ENCODE results near the gene ANAPC1.

ANAPC1 gene

GRCh38 chr2:111883661-111884591 is at the start of gene ANAPC1 (continued):
- TF ChIP-seq AEBP2 (tag by site-specific recombination; IDR thresholded peaks at IDR 0.05; ENCODE audit: borderline replicate concordance) = no peak
- TF ChIP-seq TCF7L2 (IDR thresholded peaks at IDR 0.05; ENCODE audit: borderline replicate concordance, low read depth, low read length) = no peak
- no peak for TF ChIP-seq ZSCAN16 (tag by site-specific recombination; IDR thresholded peaks at IDR 0.05)
- no peak for TF ChIP-seq PRDM2 (tag by site-specific recombination; IDR thresholded peaks at IDR 0.05; ENCODE audit: borderline replicate concordance)
- TF ChIP-seq ZXDB (tag by site-specific recombination; IDR thresholded peaks at IDR 0.05) = peak; percentile 79
- TF ChIP-seq ZNF148 (tag by site-specific recombination; IDR thresholded peaks at IDR 0.05; ENCODE audit: borderline replicate concordance) = no peak
- TF ChIP-seq ZNF707 (tag by site-specific recombination; IDR thresholded peaks at IDR 0.05) = no peak
- no peak for TF ChIP-seq TSHZ1 (tag by site-specific recombination; IDR thresholded peaks at IDR 0.05; ENCODE audit: borderline replicate concordance)
- no peak for TF ChIP-seq ZNF37A (tag by site-specific recombination; IDR thresholded peaks at IDR 0.05)
- TF ChIP-seq SCRT2 (tag by site-specific recombination; IDR thresholded peaks at IDR 0.05) = peak; percentile 42; the same call in 1 of the 2 replicates
- TF ChIP-seq SALL2 (tag by site-specific recombination; IDR thresholded peaks at IDR 0.05; ENCODE audit: borderline replicate concordance) = no peak
- TF ChIP-seq KLF17 (tag by site-specific recombination; IDR thresholded peaks at IDR 0.05) = no peak
- no peak for TF ChIP-seq ZNF184 (tag by site-specific recombination; IDR thresholded peaks at IDR 0.05)
- no peak for TF ChIP-seq ZNF677 (tag by site-specific recombination; IDR thresholded peaks at IDR 0.05)
- no peak; the same call in 1 of the 2 replicates for TF ChIP-seq ZNF692 (tag by site-specific recombination; IDR thresholded peaks at IDR 0.05)
- TF ChIP-seq HOXA7 (CRISPR knock-in tag; IDR thresholded peaks at IDR 0.05; ENCODE audit: borderline replicate concordance) = no peak
- 0 out of 2 replicates have a peak, but pooled peaks have one; percentile 31 for TF ChIP-seq ZNF391 (tag by site-specific recombination; IDR thresholded peaks at IDR 0.05; ENCODE audit: borderline replicate concordance, low read depth)
- TF ChIP-seq ZNF560 (tag by site-specific recombination; IDR thresholded peaks at IDR 0.05; ENCODE audit: borderline replicate concordance) = no peak
- no peak for TF ChIP-seq ZNF785 (tag by site-specific recombination; IDR thresholded peaks at IDR 0.05)
- no peak for TF ChIP-seq ZNF302 (tag by site-specific recombination; IDR thresholded peaks at IDR 0.05; ENCODE audit: low read depth)
- TF ChIP-seq ZBTB8A (tag by site-specific recombination; IDR thresholded peaks at IDR 0.05) = no peak; the same call in 1 of the 2 replicates

Data from HEK293 (cell line).